GM10248 (cell line): ENCODE data around the gene SKAP1.

ENCODE experiments used
- CTCF ChIA-PET: fragments of 300-600 bp; sonication (Branson Sonifier 250); formaldehyde crosslinking; extraction: SDS; loops from one replicate; lab custom pipeline; 2021; ENCODE audit warnings: antibody characterized with exemption; lab: Yijun Ruan, JAX
- POLR2A ChIA-PET: fragments of 350-650 bp; sonication (Branson Sonifier 250); formaldehyde crosslinking; extraction: SDS; loops from one replicate; lab custom pipeline; 2020; ENCODE audit warnings: antibody characterized with exemption; lab: Yijun Ruan, JAX
- DNase-seq: peaks from one replicate; pipeline ENCODE4 v3.0.0; 2012; ENCODE audit errors: extremely low spot score
- CTCF ChIP-seq: IDR thresholded peaks from 2 replicates; pipeline ENCODE4 v1.5.1; 2012; ENCODE audit warnings: mild to moderate bottlenecking, low read depth; ENCODE audit errors: extremely low read depth, missing control alignments, control extremely low read depth

SKAP1 gene

GRCh38 chr17:48137656-48138055, 292.4 kb downstream of the SKAP1 start:
- ChIA-PET POLR2A (no interaction called here), CTCF (interaction anchor here (2.4 to 2.6 kb wide), 2 partner anchors 10 to 58 kb away, joined by 7 to 9 read pairs; no protein-coding TSS in a partner anchor)
- TF ChIP-seq CTCF = no peak
- no peak for DNase-seq

DNA sequence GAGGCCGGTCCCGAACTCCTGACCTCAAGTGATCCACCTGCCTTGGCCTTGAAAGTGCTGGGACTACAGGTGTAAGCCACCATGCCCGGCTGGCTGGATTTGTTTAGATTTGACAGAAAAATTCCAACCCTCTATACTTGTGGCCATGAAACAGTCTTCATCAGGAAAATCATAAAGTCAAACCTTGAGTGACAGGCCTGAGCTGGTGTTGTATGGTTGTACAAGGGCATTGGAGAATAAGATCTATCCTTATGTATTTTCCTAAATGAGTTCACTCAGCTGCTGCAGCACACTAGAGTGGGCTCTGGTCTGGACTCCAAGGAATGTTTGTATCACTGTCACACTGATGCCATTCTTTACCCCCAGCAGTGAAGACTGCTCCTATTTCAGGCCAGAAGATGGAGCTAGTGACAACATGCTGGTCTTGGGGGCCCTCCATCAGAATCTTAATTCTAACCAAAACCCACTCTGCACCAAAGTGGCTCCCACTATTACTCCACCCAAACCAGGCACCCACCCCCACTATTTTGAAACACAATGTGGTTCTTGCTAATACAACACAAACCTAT, 295.0 kb downstream of the SKAP1 start:
- DNase-seq = peak; percentile 32
- TF ChIP-seq CTCF = peak; percentile 45
- ChIA-PET CTCF (interaction anchor here (0.8 to 2.2 kb wide), 12 partner anchors 9 to 460 kb away, joined by 3 to 9 read pairs (median 4); partner anchors contain the start of gene HOXB5), POLR2A (no interaction called here)

DNA sequence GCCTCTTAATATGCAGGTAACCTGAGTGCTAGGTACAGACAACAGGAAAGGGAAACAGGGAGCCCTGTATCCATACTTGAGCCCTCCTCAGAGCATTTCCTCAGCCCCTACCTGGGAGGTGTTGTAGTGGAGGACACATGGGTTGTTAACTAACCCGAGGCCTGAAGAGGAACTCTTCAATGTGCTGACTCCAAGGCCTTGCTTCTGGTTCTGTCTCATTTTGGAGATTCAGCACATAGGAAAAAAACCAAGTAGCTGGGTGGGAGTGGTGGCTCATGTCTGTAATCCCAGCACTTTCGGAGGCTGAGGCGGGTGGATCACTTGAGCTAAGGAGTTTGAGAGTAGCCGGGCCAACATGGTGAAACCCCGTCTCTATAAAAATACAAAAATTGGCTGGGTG, 297.6 kb downstream of the SKAP1 start:
- POLR2A ChIA-PET = interaction anchor here (0.7 kb wide), 1 partner anchor 227 kb away, joined by 4 read pairs; no protein-coding TSS in a partner anchor
- DNase-seq = no peak
- TF ChIP-seq CTCF = no peak
- CTCF ChIA-PET = interaction anchor here (0.7 to 6.9 kb wide), 12 partner anchors 9 to 485 kb away, joined by 3 to 60 read pairs (median 4); no protein-coding TSS in a partner anchor

DNA sequence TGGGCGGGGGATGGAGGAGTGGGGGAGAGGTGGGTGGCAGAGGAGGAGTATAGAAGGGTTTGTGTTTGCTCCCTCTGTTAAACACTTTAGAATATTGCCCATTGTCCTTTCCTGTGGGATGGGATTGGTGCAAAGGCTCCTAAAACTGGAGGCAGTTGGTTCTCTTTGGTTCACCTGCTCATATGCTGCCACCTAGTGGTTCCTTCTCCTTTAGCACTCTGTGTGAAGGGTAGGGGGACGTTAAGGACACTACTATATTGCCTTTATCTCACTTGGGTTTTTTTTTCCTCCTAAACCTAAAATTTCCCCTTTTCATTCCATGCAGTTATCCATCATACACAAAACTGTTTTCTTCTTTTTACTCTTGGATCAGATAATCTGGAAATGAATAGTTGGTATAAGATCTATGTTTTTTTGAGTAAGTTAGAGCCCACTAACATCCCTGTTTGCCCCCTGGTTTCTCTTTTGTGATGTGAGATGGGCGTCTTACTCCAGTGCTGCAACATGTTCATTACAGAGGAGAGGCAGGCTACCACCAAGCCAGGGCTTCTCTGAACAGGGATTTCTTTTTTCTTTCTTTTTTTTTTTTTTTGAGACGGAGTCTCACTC, 298.7 kb downstream of the SKAP1 start:
- CTCF ChIA-PET = interaction anchor here (0.7 to 6.9 kb wide), 18 partner anchors 8 to 104 kb away, joined by 3 to 60 read pairs (median 5); partner anchors contain the start of gene SNX11
- peak; percentile 76 for DNase-seq
- TF ChIP-seq CTCF = peak; percentile 73
- POLR2A ChIA-PET = interaction anchor here (0.7 kb wide), 1 partner anchor 225 kb away, joined by 4 read pairs; no protein-coding TSS in a partner anchor

DNA sequence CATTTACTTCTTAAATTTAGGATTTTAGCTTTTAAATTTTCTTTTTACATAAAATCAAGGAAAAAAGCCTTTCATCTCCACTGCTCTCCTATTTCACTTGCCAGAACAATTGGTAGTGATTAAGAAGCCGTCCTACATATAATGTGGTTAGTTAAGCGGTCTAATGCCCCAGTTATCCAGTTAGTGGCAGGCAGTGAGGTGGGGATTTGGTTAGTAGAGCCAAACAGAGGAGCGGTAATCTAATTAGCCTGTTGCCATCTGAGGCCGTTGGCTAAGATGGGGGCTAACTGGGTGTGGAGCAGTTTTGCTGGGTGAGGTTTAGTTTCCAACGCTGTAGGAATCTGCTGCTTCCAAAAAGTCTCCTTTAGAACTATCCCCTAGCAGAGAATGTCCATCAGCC, 300.0 kb downstream of the SKAP1 start:
- no peak for TF ChIP-seq CTCF
- POLR2A ChIA-PET = no interaction called here
- DNase-seq = no peak
- CTCF ChIA-PET = interaction anchor here (1.0 to 6.9 kb wide), 9 partner anchors 13 to 103 kb away, joined by 3 to 60 read pairs (median 9); partner anchors contain the start of gene SNX11

DNA sequence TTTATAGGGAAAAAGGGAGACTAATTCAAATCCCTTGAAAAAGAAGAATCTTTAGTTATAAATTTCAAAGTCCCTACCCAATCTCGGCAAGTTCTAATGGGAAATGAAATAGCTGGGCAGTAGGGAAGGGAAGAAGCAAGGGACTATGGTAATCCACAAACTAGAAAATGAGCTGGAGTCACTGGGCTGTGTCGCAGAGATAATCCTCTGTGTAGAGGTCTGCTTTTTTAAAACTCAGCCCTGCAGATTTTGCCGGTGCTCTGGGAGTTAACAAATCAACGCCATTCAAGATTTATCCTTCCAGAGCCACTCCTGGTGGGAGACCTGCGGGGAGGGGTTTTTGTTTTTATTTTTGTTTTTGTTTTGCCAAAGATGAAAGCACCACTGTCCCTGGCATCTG, 301.6 kb downstream of the SKAP1 start:
- ChIA-PET CTCF (interaction anchor here (1.7 to 6.9 kb wide), 5 partner anchors 14 to 101 kb away, joined by 4 to 60 read pairs (median 23); no protein-coding TSS in a partner anchor), POLR2A (no interaction called here)
- no peak for DNase-seq
- TF ChIP-seq CTCF = no peak
